ENCODE data around the gene BLOC1S1. TPM values are rescaled to one million over a fixed set of nuclear protein-coding genes. Genes with fewer than 3 reads are reported as not detected.

BLOC1S1 gene
- total RNA-seq, 1 experiment from 2014 or later = 85.5 TPM

DNA sequence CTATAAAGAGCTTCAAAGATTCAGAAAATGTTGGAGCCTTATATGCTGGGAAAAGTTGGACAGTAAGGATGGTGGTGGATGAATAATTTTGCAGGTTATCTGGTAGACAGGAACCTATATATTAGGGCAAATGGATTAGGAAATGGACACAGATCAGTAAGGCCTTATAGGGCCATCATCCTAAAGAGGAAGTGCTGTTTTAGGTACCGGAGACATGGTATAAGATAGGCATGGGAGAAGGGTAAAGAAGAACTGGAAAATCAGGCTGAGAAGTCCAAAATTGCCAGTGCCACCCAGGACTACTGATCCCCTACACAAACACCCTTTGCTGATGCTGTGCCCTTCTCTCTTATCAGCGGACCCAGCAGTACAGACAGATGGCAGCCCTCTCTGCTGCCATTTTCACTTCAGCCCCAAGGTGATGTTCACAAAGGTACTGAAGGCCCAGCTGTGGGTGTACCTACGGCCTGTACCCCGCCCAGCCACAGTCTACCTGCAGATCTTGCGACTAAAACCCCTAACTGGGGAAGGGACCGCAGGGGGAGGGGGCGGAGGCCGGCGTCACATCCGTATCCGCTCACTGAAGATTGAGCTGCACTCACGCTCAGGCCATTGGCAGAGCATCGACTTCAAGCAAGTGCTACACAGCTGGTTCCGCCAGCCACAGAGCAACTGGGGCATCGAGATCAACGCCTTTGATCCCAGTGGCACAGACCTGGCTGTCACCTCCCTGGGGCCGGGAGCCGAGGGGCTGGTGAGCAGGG lies 32.6 kb downstream of the BLOC1S1 start (continued):
- TF ChIP-seq REST (IDR thresholded peaks at IDR 0.05; ENCODE audit: low read depth) = no peak

GRCh38 chr12:55755246-55755645 lies 39.4 kb downstream of the BLOC1S1 start:
- Histone ChIP-seq H2AFZ (ENCODE audit: low read depth, low read length, poor library complexity, severe bottlenecking) (no peak overlapping the region), H3K4me2 (ENCODE audit: low read length) (no peak overlapping the region), H3K9me3 (ENCODE audit: control insufficient read depth in 1 of 2, insufficient read depth in 1 of 2, low read depth in 1 of 2, low read length in 2 of 2) (no peaks in the 10 kb centered on the region), H3K27me3 (ENCODE audit: insufficient read depth, low read length) (no peaks in the 10 kb centered on the region), H3K27ac (ENCODE audit: low read depth, low read length) (no peak overlapping the region), H3K79me2 (ENCODE audit: insufficient read depth, low read length) (no peaks in the 10 kb centered on the region; the same call in 1 of the 2 replicates), H3K36me3 (ENCODE audit: control insufficient read depth in 1 of 2, insufficient read depth in 2 of 2, low read length in 2 of 2) (peaks cover 41 to 48% of the 10 kb centered on the region in 2 experiments), H3K9ac (ENCODE audit: low read length) (no peak overlapping the region), H3K9me2 (ENCODE audit: insufficient read depth) (no peaks in the 10 kb centered on the region), H4K20me1 (ENCODE audit: insufficient read depth) (no peaks in the 10 kb centered on the region), H3K4me3 (replicated peaks in 1 of 2; ENCODE audit: low read depth in 1 of 2, low read length in 2 of 2) (no peak overlapping the region), H3K4me1 (ENCODE audit: control insufficient read depth in 1 of 2, insufficient read depth in 2 of 2, low read length in 2 of 2) (no peaks in the 10 kb centered on the region)
- intact Hi-C loops (cut with micrococcal nuclease) = no loop called here
- no TSS peak for BruUV-seq (replicated peaks)
- ChIA-PET POLR2A (no interaction called here), RAD21 (ENCODE audit: low non-redundant PET in 1 of 2, low total read pairs in 2 of 2, uncharacterized antibody in 2 of 2, unreplicated experiment in 2 of 2) (no interaction called here), CTCF (no interaction called here)
- ATAC-seq (no peak), DNase-seq (ENCODE audit: low read depth, low spot score) (no peak)
- TF ChIP-seq ZFX (IDR thresholded peaks at IDR 0.05) (no peak), POLR2AphosphoS5 (IDR thresholded peaks at IDR 0.05; ENCODE audit: low read depth, low read length) (no peak), ELF1 (IDR thresholded peaks at IDR 0.05; ENCODE audit: borderline replicate concordance, low read depth) (no peak), CBX3 (IDR thresholded peaks at IDR 0.05; ENCODE audit: low read depth) (no peak), SRF (IDR thresholded peaks at IDR 0.05; ENCODE audit: low read depth) (no peak), EZH2 (IDR thresholded peaks at IDR 0.05) (no peak), EGR1 (IDR thresholded peaks at IDR 0.05; ENCODE audit: low read depth) (no peak), TCF7L2 (IDR thresholded peaks at IDR 0.05; ENCODE audit: borderline replicate concordance, extremely low read depth, insufficient read depth, insufficient read length) (no peak), POLR2A (IDR thresholded peaks at IDR 0.05; ENCODE audit: borderline replicate concordance, extremely low read depth, insufficient read depth, insufficient read length) (no peak), SIN3A (IDR thresholded peaks at IDR 0.05; ENCODE audit: low read depth) (no peak), FOSL1 (IDR thresholded peaks at IDR 0.05; ENCODE audit: low read depth) (no peak), SP1 (IDR thresholded peaks at IDR 0.05; ENCODE audit: low read depth) (no peak), REST (IDR thresholded peaks at IDR 0.05; ENCODE audit: low read depth) (no peak)
- TF ChIP-seq, protein P1, sequence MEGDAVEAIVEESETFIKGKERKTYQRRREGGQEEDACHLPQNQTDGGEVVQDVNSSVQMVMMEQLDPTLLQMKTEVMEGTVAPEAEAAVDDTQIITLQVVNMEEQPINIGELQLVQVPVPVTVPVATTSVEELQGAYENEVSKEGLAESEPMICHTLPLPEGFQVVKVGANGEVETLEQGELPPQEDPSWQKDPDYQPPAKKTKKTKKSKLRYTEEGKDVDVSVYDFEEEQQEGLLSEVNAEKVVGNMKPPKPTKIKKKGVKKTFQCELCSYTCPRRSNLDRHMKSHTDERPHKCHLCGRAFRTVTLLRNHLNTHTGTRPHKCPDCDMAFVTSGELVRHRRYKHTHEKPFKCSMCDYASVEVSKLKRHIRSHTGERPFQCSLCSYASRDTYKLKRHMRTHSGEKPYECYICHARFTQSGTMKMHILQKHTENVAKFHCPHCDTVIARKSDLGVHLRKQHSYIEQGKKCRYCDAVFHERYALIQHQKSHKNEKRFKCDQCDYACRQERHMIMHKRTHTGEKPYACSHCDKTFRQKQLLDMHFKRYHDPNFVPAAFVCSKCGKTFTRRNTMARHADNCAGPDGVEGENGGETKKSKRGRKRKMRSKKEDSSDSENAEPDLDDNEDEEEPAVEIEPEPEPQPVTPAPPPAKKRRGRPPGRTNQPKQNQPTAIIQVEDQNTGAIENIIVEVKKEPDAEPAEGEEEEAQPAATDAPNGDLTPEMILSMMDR (IDR thresholded peaks at IDR 0.05 in 2 of 3, conservative IDR thresholded peaks at IDR 0.05 in 1 of 3; ENCODE audit: borderline replicate concordance in 1 of 3, insufficient read depth in 1 of 3, low read depth in 2 of 3, low read length in 2 of 3) = no peak
- TF ChIP-seq, protein P2, sequence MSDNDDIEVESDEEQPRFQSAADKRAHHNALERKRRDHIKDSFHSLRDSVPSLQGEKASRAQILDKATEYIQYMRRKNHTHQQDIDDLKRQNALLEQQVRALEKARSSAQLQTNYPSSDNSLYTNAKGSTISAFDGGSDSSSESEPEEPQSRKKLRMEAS (IDR thresholded peaks at IDR 0.05) = no peak
- TF ChIP-seq, protein P3, sequence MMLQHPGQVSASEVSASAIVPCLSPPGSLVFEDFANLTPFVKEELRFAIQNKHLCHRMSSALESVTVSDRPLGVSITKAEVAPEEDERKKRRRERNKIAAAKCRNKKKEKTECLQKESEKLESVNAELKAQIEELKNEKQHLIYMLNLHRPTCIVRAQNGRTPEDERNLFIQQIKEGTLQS (IDR thresholded peaks at IDR 0.05) = no peak
